Kidney epithelial cell (primary cell): ENCODE data around the gene MAP3K14. TPM values are rescaled to one million over a fixed set of nuclear protein-coding genes. Genes with fewer than 3 reads are reported as not detected.

ENCODE experiments used
- DNase-seq: peaks from one replicate; pipeline ENCODE4 v3.0.0-alpha.2; 2010; ENCODE audit warnings: low read depth
- H3K27me3 ChIP-seq: 2 replicates; pipeline ENCODE4 v1.6.0; 2011; ENCODE audit warnings: low read length; ENCODE audit not compliant: control insufficient read depth, insufficient read depth
- H3K36me3 ChIP-seq: 2 replicates; pipeline ENCODE4 v1.5.1; 2011; ENCODE audit warnings: low read length; ENCODE audit not compliant: control insufficient read depth, insufficient read depth
- H3K4me3 ChIP-seq: 2 replicates; pipeline ENCODE4 v1.5.1; 2011; ENCODE audit warnings: low read depth, mild to moderate bottlenecking, control low read depth, low read length
- total RNA-seq: library from RNA; depleted of rRNA; stranded (reverse); fragments of >200 nt; gene quantifications from 2 replicates; pipeline ENCODE4 v1.2.3, GENCODE V29; 2015
- TF ChIP-seq, protein P1 (sequence below): IDR thresholded peaks from 2 replicates; pipeline ENCODE4 v1.5.1; 2011; ENCODE audit warnings: mild to moderate bottlenecking, moderate library complexity, low read length, control low read depth, inconsistent platforms; ENCODE audit not compliant: insufficient read depth, poor library complexity, severe bottlenecking

MAP3K14 gene
- total RNA-seq, 1 donor from 2014 or later = 3.8 TPM

DNA sequence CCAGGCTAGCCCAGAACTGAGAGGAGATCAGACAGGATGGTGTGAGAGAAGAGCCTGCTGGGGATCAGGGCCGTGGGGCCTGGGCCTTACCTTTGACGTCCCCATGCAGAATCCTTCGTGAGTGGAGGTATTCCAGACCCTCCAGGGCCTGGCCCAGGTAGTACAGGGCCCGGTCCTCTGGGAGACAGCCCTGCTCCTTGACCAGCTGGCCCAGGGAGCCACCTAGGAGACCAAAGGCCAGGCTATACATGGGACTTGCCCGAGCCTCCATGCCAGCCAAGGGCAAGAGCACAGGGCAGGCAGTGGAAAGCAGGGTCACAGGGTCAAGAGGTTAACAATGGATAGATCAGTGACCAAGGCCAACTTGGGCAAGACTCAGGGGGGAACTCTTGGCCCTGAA lies 42.8 kb downstream of the MAP3K14 start:
- peaks cover 9% of the 10 kb centered on the region for H3K36me3 ChIP-seq
- H3K4me3 ChIP-seq = no peak overlapping the region
- DNase-seq = no peak
- H3K27me3 ChIP-seq = no peaks in the 10 kb centered on the region
- TF ChIP-seq, protein P1, sequence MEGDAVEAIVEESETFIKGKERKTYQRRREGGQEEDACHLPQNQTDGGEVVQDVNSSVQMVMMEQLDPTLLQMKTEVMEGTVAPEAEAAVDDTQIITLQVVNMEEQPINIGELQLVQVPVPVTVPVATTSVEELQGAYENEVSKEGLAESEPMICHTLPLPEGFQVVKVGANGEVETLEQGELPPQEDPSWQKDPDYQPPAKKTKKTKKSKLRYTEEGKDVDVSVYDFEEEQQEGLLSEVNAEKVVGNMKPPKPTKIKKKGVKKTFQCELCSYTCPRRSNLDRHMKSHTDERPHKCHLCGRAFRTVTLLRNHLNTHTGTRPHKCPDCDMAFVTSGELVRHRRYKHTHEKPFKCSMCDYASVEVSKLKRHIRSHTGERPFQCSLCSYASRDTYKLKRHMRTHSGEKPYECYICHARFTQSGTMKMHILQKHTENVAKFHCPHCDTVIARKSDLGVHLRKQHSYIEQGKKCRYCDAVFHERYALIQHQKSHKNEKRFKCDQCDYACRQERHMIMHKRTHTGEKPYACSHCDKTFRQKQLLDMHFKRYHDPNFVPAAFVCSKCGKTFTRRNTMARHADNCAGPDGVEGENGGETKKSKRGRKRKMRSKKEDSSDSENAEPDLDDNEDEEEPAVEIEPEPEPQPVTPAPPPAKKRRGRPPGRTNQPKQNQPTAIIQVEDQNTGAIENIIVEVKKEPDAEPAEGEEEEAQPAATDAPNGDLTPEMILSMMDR = no peak

DNA sequence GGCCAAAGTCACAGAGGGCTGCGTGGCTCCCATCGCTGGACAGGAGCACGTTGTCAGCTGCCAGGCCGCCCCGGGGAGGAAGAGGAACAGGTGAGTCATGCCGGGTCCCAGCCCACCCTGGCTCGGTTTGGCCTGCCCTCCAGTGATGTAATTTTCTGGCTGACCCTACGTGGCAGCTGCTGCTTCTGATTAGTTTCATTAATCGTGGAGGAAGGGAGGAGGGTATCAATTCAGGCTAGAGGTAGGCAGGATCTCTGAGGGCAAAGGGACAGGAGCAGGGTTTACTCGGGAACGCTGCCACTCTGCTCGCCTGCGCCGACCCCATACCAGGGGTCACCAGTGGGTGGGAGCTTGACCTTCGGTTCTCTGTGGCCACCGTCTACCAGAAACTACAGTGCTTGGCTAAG lies 43.3 kb downstream of the MAP3K14 start:
- H3K27me3 ChIP-seq = no peaks in the 10 kb centered on the region
- no peak for DNase-seq
- no peak overlapping the region for H3K4me3 ChIP-seq
- TF ChIP-seq, protein P1 = no peak
- H3K36me3 ChIP-seq = peaks cover 9% of the 10 kb centered on the region

DNA sequence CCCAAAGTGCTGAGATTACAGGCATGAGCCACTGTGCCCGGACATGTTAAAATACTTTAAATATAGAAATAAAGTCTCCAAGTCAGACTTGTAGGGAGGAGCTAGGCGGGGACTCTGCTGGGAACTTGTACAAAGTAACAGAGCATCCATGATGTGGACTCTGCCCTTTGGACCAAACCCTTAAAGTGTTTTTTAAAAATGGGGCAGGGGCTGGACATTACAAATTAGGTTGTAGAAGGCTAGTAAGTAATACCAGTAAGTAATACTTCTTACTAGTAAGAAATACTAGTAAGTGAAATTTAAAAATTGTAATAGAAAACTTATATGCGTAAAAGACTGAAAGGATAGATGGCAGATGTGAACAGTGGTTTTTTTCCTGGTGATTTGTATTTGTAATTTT lies 45.2 kb downstream of the MAP3K14 start:
- H3K4me3 ChIP-seq = no peak overlapping the region
- TF ChIP-seq, protein P1 = no peak
- H3K36me3 ChIP-seq = peaks cover 9% of the 10 kb centered on the region

DNA sequence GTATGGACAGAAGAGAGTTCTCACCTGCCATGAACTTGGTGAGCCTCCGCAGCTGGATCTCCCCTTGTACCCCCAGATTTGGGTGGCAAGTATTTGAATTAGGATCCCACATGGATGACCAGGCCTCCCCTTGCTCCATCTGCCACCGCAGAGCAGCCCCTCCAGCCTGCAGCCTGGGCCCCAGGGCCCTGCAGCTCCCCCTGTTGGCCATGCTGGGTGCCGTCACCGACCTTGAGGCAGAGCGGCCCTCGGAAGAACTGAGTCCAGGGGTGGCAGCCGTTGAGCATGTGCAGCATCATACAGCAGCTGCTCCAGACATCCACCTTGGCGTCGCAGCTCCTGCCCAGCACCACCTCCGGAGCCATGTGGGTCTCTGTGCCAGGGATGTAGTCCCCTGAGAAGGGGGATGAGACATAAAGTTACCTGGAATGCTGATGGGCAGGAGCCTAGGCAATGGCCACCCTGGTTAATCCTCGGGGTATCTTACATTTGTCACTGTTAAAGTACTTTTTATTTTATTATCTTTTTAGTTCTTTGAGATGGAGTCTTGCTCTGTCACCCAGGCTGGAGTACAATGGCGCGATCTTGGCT lies 45.9 kb downstream of the MAP3K14 start:
- Histone ChIP-seq H3K4me3 (no peak overlapping the region), H3K36me3 (peaks cover 9% of the 10 kb centered on the region), H3K27me3 (no peaks in the 10 kb centered on the region)
- no peak for DNase-seq
- TF ChIP-seq, protein P1 = peak; percentile 71

More for the DNA sequence above, 45.2 kb downstream of the MAP3K14 start:
- H3K27me3 ChIP-seq = no peaks in the 10 kb centered on the region
- DNase-seq = no peak

DNA sequence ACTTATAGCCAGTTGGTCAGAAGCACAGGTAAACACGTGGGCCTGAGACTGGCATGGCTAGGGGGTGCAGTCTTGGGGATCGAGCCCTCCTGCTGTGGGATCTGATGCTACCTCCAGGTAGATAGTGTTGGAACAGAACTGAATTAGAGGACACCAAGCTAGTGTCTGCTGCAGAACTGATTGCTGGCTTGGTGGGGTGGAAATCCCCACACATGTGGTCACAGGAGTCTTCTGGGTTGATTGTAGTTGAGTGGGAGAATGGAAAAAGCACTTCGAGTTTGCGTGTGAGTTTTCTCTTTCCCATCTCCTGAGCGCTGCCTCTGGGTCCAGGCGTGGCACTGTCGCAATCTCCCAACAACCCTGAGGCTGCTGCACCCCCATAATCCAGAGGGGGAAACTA lies 46.9 kb downstream of the MAP3K14 start:
- TF ChIP-seq, protein P1 = no peak
- H3K27me3 ChIP-seq = no peaks in the 10 kb centered on the region
- H3K4me3 ChIP-seq = no peak overlapping the region
- no peak for DNase-seq
- peaks cover 9% of the 10 kb centered on the region for H3K36me3 ChIP-seq

DNA sequence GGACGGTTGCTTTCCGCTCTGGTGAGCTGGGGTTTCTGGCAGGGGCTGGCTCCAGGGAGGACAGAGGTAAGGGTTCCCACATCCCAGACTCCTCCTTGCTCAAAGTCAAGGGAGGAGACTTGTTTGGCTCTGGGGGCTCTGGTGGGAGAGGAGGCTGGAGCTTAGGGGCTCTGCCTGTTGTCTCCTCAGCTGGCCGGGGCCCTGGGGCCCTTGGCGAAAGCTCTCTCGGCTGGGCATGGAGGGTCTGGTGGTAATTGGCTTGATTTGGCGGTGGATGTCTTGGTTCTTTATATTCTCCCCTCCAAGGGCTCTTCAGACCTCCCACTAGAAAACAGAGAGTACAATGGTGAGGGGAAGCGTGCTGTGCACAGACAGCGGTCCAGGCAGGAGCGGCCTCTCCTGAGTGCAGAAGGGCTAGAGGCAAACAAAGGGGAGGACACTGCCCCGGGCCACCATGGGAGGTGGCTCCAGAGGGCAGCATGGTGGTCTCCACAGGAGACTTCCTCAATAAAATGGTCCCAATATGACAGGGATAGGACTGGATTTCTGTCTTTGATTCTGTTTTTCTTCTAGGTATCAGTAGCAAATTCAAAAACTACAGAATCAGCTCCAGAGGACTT lies 49.3 kb downstream of the MAP3K14 start:
- TF ChIP-seq, protein P1 = no peak
- no peak for DNase-seq
- H3K4me3 ChIP-seq = no peak overlapping the region
- peaks cover 5% of the 10 kb centered on the region for H3K36me3 ChIP-seq
- H3K27me3 ChIP-seq = no peaks in the 10 kb centered on the region
